CD4-positive, alpha-beta T cell treated with Interleukin-6 at 100 ng/mL for 8 hours (primary cell): ENCODE measurements around the gene HHLA2.
"Not testable (repeated sequence)": the region's sequence is repeated elsewhere in the genome, so short reads cannot be mapped to it uniquely, and the experiment has no call there.

Source experiments
- DNase-seq: peaks from one replicate; pipeline ENCODE4 v3.0.0-alpha.2; 2020; ENCODE audit warnings: mixed read lengths, low spot score

HHLA2 gene

DNA sequence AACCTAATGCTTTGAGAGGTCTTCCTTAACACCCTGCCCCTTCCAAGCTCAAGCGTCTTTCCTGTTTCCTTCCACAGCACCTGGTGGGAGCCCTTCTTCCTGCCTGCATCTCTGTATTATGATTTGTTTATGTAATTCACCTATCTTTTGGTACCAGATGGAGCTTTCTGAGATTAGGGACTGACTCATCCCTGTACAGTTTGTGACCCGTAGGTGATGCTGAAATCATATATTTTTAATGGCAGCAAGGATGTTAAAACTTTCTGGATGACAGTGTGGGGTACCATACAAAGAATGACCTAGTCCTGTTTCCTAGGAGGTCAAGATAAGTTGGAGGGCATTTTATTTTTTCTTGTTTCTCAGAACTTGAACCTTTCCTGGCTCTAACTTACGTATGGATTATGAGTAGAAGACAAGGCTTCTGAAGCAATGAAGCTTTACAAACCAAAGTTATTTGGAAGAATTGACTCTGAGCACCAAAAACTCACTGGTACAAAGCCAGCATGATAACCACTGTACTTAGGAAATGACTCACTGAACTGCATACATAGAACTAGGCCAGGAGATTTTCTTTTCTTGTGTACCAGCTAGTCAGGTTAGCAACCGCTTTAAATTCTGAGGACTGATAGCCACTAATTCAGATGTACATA lies 46.6 kb downstream of the HHLA2 start:
- no peak for DNase-seq

DNA sequence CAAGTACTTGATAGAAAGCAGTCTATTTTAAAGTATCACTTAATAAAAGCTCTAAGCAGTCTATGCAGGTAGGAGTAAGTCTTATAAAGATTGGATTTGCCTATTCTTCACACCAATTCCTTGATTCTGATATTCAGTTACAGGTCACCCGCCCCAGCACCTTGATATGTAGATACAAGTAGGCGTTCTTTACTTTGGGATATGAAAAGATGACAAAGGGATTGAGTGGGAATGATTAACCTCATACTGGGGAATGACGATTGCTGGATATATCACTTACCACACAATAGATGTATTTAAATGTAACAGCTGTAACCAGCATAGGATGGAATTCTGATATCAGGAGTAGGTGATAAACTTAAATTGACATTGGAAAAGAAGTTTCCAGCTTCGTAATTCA lies 47.1 kb downstream of the HHLA2 start:
- no peak for DNase-seq

DNA sequence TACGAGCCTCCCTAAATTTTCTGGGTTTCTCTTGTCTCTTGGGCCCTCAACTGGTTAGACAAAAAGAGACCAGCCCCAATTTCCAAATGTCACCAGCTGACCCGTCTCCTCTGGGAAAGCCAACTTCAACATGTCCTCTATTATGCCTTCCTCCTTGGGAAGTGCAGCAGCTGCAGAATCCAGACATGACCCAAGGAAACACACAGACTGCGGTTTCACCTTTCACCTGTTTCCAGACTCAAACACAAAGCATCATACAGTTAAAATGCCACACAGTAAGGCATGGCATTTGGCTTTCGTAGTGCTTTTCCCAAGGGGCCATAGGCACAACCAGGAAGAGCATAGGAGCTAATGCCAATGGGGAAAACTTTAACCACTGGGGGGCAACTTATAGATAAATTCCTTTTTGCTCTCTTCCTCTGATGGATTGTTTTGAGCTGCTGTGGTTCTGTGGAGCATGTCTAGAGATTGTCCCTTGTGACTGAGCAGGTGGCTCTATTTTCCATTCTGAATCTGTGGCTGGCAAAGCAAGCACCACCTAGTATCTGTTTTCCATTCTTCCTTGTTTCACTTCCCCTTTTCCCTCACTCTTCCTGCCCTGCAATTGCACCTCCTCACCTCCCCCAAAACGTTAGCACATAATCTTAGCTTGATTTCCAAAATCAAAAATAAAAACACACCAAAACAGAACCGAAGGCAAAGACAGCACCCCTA lies 49.3 kb downstream of the HHLA2 start:
- no peak for DNase-seq

DNA sequence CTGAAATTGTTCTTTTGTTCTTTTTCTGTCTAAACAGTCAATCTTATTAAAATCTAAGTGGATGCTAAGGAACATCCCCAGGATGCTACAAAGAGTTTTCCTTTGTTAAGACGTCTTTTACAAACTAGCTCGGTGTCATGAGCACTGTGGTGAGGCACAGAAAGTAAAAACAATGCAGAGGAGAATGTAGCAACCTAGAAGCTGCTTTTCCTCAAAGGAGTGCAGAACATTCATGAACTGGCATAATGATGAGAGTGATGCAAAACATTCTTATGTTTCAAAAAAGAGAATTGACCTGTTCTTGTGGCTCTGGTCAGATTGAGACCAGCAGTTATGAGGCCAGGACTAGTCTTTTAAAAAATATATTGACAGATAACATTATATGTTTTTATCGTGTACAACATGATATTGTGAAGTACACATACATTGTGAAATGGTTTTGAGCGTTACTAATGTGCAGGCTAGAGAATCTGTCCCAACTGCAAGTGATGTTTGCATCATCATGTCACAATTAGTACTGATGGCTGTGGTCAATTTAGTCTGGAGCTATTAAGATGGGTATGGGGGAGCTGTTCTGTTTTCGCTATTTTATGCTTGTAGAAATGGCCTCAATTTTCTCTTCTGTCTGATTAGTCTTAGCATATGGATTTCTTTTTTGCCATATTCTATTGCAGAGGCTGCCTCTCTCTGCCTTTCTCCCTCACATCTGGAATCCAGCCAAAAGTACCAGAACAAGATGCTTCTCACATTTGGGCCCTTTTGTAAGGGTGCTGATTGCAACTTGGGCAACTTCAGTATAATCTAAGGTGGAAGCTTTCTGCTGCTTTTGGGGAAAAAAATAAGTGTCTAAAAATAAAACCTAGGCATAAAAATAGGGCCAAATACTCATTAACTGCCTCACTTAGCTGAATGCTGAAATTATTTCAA lies 50.2 kb downstream of the HHLA2 start:
- DNase-seq: no peak

DNA sequence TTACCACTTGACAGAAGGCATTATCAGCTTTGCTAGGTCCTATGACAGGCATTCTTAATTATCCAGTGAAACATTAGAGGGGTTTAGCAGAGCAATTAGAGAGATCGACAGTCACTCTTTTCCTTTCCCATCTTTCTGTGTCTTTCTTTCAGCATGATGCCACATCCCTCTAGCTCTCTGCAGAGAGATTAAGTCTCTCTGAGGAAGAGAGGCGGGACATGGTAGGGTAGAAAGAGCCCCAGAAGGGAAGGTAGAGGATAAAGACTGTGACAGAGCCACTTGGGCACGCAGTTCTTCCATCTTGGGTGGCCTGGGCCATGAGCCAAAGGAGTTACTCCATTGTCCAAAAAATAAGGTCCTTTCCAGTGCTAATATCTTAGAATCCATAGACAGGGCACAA lies 55.8 kb downstream of the HHLA2 start:
- DNase-seq: no peak

DNA sequence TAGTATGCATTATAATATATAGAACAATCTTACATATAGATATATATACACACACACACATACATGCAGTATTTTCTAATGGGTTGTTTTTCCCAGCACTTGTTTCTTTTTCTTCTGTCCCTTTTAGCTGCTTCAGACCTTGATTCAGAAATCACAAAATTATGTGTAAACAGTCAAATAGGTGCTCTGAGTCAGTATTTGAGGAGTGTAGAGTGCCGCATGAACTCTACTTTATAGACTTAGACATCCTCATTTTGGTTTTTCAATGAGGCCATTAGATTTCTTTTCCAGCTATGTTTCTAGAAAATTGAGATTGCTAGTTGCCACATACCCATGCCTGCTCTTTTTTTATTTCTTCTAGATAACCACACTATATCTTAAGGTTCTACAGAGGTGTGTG lies 58.2 kb downstream of the HHLA2 start:
- no peak for DNase-seq

DNA sequence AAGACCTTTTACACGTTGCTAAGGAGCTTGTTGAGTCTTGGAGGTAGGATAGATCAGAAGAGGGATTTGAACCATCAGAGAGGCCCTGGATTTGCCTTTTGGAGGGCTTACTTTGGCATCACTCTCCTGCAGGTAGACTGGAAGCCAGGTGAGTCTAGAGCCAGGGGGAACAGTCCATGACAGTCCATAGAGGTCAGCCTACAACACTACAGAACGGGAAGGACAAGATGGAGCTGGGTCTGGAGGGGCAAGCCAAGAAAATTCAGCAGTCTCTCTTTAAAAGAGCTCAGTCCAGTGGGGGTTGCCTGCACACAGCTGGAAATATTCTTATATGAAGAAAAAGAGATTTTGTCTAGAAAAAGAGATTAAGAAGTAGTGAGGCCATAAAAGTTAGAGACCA lies 60.7 kb downstream of the HHLA2 start:
- no peak for DNase-seq

DNA sequence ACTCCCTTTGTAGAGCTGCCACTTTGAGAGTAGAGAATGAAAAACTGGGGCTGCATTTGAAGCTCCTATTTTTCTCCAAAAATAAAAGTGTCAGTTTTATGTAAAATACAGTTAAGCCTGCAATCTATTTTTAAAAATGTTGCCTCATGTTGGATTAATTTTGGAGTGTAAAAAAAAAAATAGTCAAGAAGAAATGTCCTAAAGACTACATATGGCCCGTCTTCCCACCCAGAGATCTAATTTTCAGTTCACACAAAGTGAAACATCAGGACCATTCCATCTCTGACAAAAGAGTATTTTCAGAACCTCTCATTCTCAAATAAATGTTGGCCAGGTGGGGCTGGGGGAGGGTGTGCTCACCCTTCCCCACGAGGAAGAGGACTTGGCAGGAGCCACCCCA lies 62.7 kb downstream of the HHLA2 start:
- DNase-seq: no peak

DNA sequence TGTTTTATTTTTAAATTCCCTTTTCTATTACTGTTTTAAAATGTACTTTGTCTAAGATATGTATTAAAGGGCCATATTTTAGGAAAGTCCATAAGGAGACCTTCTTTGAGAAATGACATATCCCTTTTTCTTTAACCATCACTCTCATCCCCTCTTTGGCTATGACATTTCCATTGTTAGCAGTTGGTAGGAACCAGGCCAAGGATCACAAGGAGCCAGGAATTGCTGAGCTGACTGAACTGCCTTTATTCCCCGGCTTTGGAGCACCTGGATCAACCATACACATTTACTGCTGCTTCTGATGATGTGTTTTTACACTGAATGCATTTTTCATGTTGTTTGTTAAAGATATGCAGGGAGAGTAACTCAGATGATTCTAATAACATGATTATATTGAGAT lies 79.7 kb downstream of the HHLA2 start:
- DNase-seq: no peak

DNA sequence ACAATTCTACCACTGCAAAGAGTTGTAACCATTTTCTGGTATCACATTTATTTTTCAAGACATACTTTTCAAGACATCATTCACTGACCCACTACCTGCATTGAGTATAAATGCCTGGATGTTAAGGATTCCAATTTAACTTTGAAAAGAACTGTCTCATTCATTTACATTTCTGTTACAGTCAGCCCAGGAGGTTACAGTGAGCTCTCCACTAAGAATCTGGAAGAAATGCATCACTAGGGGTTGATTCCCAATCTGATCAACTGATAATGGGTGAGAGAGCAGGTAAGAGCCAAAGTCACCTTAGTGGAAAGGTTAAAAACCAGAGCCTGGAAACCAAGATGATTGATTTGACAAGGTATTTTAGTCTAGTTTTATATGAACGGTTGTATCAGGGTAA lies 81.0 kb downstream of the HHLA2 start:
- no peak for DNase-seq

DNA sequence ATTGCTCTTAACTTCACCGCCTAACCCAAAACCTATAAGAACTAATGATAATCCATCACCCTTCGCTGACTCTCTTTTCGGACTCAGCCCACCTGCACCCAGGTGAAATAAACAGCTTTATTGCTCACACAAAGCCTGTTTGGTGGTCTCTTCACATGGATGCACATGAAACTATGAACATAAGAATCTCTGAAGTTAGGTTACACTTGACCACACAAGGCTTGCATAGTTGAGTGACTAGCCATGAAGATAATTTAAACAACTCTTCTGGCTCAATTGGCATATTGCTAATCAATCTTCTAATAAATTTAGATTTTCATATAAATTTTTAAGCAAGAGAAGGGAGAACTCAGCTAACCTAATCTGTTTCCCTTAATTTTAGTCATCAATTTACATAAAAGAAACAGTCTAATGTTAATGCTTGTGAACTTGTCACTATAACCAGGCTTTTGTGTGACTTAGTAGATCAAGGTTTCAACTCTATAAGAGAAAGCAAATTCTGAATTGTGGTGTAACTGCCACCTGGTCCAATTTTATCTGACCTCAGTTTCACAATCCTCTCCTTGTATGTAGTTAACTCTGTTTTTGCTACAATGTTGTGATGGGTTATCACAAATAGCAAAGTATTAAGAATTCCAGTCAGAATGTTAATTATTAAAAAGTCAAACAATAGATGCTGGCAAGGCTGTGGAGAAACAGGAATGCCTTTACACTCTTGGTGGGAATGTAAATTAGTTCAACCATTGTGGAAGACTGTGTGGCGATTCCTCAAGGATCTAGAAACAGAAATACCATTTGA lies 82.0 kb downstream of the HHLA2 start:
- DNase-seq: no peak

DNA sequence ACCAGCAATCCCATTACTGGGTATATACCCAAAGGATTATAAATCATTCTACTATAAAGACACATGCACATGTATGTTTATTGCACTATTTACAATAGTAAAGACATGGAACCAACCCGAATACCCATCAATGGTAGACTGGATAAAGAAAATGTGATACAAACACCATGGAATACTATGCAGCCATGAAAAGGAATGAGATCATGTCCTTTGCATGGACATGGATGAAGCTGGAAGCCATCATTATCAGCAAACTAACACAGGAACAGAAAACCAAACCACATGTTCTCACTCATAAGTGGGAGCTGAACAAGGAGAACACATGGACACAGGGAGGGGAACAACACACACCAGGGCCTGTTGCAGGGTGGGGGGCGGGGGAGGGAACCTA lies 82.6 kb downstream of the HHLA2 start:
- not testable (repeated sequence) for DNase-seq

DNA sequence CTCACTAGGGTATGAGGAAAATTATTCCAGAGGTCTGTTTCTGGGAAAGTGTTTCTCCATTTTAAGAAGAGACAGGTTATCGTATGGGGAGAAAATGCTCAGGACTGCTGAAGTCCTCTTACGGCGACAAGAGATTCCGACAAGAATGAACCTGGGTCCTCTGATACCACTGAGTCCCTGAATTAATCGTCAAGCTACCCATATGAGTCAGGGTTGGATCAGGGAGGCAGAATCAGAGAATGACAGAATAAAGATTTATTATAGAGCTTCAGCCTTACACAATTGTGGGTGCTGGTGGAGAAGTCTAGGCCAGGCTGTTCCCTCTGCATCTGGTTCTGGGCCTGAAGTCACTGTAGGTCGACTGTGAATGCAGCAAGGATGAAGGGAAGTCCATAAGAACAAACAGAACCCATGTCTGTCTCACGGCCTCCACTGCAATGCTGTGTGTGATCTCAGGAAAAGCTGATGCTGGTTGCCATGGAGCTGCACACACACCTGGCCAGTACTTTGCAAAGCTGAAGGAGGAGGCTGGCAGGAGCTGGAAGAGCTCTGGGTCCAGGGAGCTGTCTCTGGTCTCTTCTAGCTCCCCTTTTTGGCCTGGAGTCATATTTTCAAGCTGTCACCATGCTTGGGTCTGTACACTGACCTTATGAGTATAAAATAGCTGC lies 83.9 kb downstream of the HHLA2 start:
- DNase-seq: no peak

DNA sequence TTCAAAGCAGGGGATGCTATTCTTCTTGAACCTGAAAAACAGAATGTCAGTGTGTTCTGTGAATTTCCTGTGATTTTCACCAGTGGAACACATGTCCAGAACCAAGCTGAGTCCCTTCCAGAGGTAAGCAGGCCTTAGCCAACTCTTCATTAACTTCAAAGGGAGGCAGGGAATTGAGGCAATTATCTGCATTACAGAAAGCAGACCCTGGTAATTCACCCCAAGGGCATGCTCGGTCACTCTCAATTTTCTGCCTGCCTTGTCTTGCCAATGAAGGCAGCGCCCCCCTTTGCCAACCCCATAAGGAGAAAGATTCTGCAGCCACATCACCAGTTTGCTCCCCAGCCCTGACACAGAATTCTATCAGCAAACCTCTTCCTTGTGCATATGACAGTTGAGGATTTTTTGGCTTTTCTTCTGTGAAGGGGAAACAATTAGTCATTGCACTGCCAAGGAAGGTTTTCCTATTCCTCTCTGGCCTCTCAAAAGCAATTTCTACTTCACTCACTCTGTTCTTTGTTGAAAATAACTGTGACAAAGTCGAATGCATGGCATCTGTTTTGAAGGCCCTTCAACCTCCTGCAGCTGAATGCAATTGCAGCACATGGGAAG lies 85.3 kb downstream of the HHLA2 start:
- no peak for DNase-seq

DNA sequence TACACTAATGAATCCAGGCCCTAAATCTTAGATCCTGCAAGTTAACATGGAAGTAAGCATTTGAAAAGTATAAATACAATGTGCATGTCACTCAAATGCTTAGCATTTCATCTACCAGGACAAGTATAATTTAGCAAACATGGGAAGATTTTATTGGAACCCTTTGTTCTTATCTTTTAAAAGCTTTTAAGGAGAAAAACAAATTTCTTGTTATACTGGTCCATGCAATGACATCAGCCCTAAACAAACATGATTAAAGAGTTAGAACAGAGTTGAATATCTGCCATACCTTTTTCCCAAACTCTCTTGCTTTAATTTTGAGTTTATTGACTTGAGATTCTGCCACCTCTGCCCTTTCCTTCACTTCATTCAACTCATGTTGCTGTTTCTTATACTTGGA lies 87.0 kb downstream of the HHLA2 start:
- DNase-seq: no peak

DNA sequence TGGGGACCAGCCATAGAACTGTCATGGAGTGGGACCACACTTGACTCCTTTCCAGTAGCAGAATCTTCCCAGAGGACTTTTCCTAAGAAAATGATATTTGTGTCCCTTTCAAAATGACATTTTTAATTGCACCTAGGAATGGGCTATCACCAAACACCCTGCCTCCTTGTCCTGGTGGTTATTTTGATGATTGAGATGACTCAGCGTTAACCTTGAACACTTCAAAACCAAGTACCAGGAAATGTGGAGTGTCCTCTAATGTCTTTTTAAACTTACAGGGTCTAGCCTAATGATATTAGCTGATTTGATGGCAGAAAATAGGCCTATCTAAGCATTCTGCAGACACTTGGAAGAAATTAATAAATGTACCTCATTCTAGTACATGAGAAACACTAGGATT lies 90.7 kb downstream of the HHLA2 start:
- DNase-seq: no peak

DNA sequence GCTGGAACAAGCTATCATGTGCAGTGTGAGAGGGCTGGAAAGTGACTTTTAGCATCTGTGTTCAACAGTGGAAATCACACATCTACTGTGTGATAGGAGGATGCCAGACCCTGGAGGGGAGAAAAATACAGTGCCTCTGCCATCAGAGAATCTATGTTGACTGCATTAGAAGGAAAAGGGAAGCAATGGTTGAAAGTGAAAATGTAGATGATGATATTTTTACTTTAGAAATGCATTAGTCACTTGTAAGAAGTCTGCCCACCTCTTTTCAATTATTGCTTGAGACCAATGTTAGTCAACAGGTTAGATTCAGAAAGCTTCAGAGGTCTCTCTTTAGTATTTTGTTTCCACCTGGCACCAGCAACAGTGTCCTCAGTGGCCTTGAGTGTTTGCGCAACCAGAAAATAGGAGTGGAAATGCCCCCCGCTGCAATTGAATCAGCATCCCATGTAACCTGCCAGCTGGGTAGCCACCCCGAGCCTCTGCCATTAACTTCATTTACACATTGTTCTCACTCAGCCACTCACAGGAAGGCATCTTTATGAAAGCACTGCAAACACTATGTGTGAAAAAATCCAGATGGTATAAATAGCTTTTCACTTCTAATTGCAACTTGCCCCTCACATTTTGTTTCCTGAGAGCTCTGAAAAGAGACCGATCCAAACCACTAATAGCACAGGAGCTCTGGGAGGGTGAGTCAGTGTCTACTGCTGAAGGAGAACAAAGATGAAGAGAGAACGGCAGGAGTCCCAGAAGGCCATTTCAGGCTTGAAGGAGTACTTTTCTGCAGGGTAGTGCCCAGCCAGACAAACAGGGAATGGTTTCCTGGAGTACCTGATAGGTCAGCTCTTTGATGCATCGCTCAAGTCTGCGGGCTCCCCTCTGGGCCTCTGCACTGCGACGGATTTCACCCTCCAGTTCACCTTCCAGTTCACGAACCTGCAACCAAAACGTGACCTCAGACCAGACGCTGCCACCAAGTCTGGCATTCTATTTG lies 92.1 kb downstream of the HHLA2 start:
- no peak for DNase-seq

DNA sequence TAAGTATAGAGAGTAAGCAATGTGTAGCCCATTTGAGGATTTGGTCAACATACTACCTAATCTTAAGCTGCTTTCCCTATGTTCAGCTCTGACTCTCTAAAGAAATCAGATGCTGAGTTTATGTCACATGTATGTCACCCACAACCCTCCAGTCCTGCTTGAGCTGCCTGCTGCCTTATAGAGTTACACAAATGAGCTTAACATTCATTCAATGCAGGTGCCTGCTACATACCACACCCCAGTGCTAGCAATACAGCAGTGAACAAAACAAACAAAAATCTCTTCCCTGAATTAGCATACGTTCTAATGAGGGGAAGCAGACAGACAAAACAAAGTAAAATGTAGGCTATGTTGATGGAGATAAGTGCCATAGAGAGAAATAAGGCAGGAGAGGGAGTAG lies 93.0 kb downstream of the HHLA2 start:
- no peak for DNase-seq

DNA sequence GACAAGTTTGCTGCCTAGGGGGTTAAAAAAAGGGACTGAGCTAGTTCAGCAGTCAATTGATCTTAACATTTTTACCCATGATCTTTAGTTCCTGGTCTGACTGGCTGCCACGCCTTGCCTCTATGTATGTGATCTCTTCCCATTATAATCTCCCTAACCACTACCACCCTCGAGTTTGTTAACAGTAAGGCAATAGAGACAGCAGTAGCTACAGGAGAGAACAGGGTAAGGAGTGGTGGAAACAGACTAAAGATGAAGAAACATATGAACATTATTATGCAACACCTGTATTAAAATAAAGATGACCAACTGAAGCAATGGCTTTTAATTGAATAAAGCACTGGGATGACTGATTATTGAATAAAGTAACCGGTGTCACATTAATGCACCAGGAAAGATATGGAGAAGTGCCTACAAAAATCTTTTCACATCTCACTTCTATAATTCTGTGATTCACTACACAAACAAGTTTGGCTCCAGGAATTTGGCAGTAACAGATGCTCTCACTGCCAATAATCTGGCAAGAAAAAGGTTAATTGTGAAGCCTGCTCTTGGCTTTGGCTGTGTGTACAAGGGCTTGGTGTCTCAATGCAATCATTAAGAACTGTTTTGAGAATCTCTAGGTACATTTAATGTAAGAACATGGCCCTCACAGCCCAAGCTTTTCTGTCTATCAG lies 95.7 kb downstream of the HHLA2 start:
- no peak for DNase-seq
